Parathyroid adenoma (tissue), 2 donors: ENCODE results near the gene MEGF9.
"Not testable (repeated sequence)": the region's sequence is repeated elsewhere in the genome, so short reads cannot be mapped to it uniquely, and the experiment has no call there.

ENCODE experiments used
- H2AFZ ChIP-seq: fragments of 300-600 bp; sonication (generic); one replicate; pipeline ENCODE4 v1.7.0; 2017; ENCODE audit warnings: antibody characterized with exemption, mild to moderate bottlenecking
- H3K27ac ChIP-seq: fragments of 300-600 bp; sonication (generic); one replicate; pipeline ENCODE4 v1.7.0; 2017
- H3K27me3 ChIP-seq: fragments of 300-600 bp; sonication (generic); one replicate; pipeline ENCODE4 v1.7.0; 2017; ENCODE audit warnings: low read length; ENCODE audit not compliant: control insufficient read depth, insufficient read depth
- H3K36me3 ChIP-seq: fragments of 300-600 bp; sonication (generic); one replicate; pipeline ENCODE4 v1.7.0; 2017; ENCODE audit warnings: low read length; ENCODE audit not compliant: control insufficient read depth, insufficient read depth
- H3K4me1 ChIP-seq: fragments of 300-600 bp; sonication (generic); one replicate; pipeline ENCODE4 v1.7.0; 2017; ENCODE audit warnings: control low read depth
- H3K4me2 ChIP-seq: fragments of 300-600 bp; sonication (generic); one replicate; pipeline ENCODE4 v1.7.0; 2017; ENCODE audit warnings: low read length
- H3K4me3 ChIP-seq: fragments of 300-600 bp; sonication (generic); one replicate; pipeline ENCODE4 v1.7.0; 2017; ENCODE audit warnings: low read depth, low read length
- H3K79me2 ChIP-seq: fragments of 300-600 bp; sonication (generic); one replicate; pipeline ENCODE4 v1.7.0; 2017; ENCODE audit warnings: control low read depth
- H3K9ac ChIP-seq: fragments of 300-600 bp; sonication (generic); one replicate; pipeline ENCODE4 v1.7.0; 2017; ENCODE audit warnings: mild to moderate bottlenecking
- H3K9me3 ChIP-seq: fragments of 300-600 bp; sonication (generic); one replicate; pipeline ENCODE4 v1.7.0; 2017; ENCODE audit warnings: low read length; ENCODE audit not compliant: control insufficient read depth
- CTCF ChIP-seq: fragments of 300-600 bp; sonication (generic); IDR thresholded peaks from one replicate; pipeline ENCODE4 v1.7.0; 2017; ENCODE audit warnings: antibody characterized with exemption, mild to moderate bottlenecking
- donor health status: primary hyperparathyroidism.

Gene MEGF9

GRCh38 chr9:120648581-120649197 is 65.6 kb downstream of the MEGF9 start:
- H3K36me3 ChIP-seq, result no peaks in the 10 kb centered on the region
- no peak for TF ChIP-seq CTCF
- H2AFZ ChIP-seq, result no peak overlapping the region
- no peak overlapping the region for H3K9ac ChIP-seq
- H3K4me2 ChIP-seq, result no peak overlapping the region
- H3K79me2 ChIP-seq, result no peaks in the 10 kb centered on the region
- no peak overlapping the region for H3K4me3 ChIP-seq
- H3K27me3 ChIP-seq, result no peaks in the 10 kb centered on the region
- no peaks in the 10 kb centered on the region for H3K9me3 ChIP-seq
- no peaks in the 10 kb centered on the region for H3K4me1 ChIP-seq
- H3K27ac ChIP-seq, result no peak overlapping the region

GRCh38 chr9:120646948-120647347 is 67.3 kb downstream of the MEGF9 start:
- Histone ChIP-seq H3K27ac (no peak overlapping the region), H2AFZ (no peak overlapping the region), H3K4me3 (no peak overlapping the region)

GRCh38 chr9:120645760-120646159 is 68.5 kb downstream of the MEGF9 start:
- H3K27me3 ChIP-seq, result no peaks in the 10 kb centered on the region
- TF ChIP-seq CTCF, result no peak
- H3K9me3 ChIP-seq, result no peaks in the 10 kb centered on the region
- no peak overlapping the region for H3K4me2 ChIP-seq
- no peaks in the 10 kb centered on the region for H3K4me1 ChIP-seq
- H2AFZ ChIP-seq, result no peak overlapping the region
- H3K79me2 ChIP-seq, result no peaks in the 10 kb centered on the region
- no peaks in the 10 kb centered on the region for H3K36me3 ChIP-seq
- no peak overlapping the region for H3K27ac ChIP-seq
- no peak overlapping the region for H3K4me3 ChIP-seq
- H3K9ac ChIP-seq, result no peak overlapping the region

More at GRCh38 chr9:120646948-120647347, 67.3 kb downstream of the MEGF9 start:
- no peaks in the 10 kb centered on the region for H3K36me3 ChIP-seq
- no peaks in the 10 kb centered on the region for H3K9me3 ChIP-seq
- no peak for TF ChIP-seq CTCF
- no peaks in the 10 kb centered on the region for H3K27me3 ChIP-seq
- no peaks in the 10 kb centered on the region for H3K79me2 ChIP-seq
- no peak overlapping the region for H3K4me2 ChIP-seq
- no peak overlapping the region for H3K9ac ChIP-seq
- H3K4me1 ChIP-seq, result no peaks in the 10 kb centered on the region

- Histone ChIP-seq H3K36me3 (no peaks in the 10 kb centered on the region), H3K27me3 (no peaks in the 10 kb centered on the region), H2AFZ (no peak overlapping the region), H3K4me2 (no peak overlapping the region), H3K9ac (no peak overlapping the region), H3K4me1 (no peaks in the 10 kb centered on the region), H3K9me3 (no peaks in the 10 kb centered on the region), H3K27ac (no peak overlapping the region), H3K4me3 (no peak overlapping the region), H3K79me2 (no peaks in the 10 kb centered on the region)
- TF ChIP-seq CTCF, result no peak
Observed at GRCh38 chr9:120643061-120643460, 71.2 kb downstream of the MEGF9 start.

- TF ChIP-seq CTCF, result no peak
- no peak overlapping the region for H2AFZ ChIP-seq
- H3K9ac ChIP-seq, result no peak overlapping the region
- no peaks in the 10 kb centered on the region for H3K4me1 ChIP-seq
- H3K27ac ChIP-seq, result no peak overlapping the region
- H3K9me3 ChIP-seq, result no peaks in the 10 kb centered on the region
- H3K27me3 ChIP-seq, result no peaks in the 10 kb centered on the region
- no peaks in the 10 kb centered on the region for H3K79me2 ChIP-seq
- H3K36me3 ChIP-seq, result no peaks in the 10 kb centered on the region
- H3K4me2 ChIP-seq, result no peak overlapping the region
- no peak overlapping the region for H3K4me3 ChIP-seq
Observed at GRCh38 chr9:120642129-120642770, 72.0 kb downstream of the MEGF9 start.

GRCh38 chr9:120640874-120641273 is 73.4 kb downstream of the MEGF9 start:
- not testable (repeated sequence) for H3K36me3 ChIP-seq, H3K4me2 ChIP-seq, H3K27ac ChIP-seq, H3K4me1 ChIP-seq, H3K79me2 ChIP-seq, H2AFZ ChIP-seq, H3K4me3 ChIP-seq, H3K9ac ChIP-seq, H3K9me3 ChIP-seq, H3K27me3 ChIP-seq
